Activated CD8-positive, alpha-beta memory T cell treated with anti-CD3 and anti-CD28 coated beads, Interleukin-2, amount 50 U/mL, for 1 hour (primary cell): ENCODE results near the gene GOPC.

Source experiments
- DNase-seq: peaks from one replicate; pipeline ENCODE4 v3.0.0-alpha.2; 2020; ENCODE audit errors: extremely low read depth

Gene GOPC

DNA sequence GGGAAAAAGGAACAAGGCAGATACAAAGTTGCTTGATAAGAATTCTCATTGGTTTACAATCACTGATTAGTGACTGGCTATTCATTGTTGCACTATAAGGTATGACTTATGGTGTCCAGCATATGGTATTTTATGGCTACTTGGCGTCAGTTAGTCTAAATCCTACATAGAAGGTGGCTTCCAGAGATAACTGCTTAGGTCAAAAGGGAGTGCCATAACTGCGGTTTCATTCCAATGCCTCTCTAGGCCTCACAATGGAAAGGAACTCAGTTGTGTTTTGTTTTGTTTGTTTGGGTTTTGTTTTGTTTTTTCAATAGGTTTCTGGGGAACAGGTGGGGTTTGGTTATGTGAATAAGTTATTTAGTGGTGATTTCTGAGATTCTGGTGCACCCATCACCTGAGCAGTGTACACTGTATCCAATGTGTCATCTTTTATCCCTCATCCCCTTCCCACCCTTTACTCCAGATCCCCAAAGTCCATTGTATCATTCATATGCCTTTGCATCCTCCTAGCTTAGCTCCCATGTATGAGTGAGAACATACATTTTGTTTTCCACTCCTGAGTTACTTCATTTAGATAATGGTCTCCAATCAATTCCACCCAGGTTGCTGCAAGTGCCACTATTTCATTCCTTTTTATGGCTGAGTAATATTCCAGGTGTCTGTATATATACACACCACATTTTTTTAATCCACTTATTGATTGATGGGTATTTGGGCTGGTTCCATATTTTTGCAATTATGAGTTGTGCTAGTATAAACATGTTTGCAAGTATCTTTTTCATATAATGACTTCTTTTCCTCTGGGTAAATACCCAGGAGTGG is 7.0 kb downstream of the GOPC start:
- no peak for DNase-seq

DNA sequence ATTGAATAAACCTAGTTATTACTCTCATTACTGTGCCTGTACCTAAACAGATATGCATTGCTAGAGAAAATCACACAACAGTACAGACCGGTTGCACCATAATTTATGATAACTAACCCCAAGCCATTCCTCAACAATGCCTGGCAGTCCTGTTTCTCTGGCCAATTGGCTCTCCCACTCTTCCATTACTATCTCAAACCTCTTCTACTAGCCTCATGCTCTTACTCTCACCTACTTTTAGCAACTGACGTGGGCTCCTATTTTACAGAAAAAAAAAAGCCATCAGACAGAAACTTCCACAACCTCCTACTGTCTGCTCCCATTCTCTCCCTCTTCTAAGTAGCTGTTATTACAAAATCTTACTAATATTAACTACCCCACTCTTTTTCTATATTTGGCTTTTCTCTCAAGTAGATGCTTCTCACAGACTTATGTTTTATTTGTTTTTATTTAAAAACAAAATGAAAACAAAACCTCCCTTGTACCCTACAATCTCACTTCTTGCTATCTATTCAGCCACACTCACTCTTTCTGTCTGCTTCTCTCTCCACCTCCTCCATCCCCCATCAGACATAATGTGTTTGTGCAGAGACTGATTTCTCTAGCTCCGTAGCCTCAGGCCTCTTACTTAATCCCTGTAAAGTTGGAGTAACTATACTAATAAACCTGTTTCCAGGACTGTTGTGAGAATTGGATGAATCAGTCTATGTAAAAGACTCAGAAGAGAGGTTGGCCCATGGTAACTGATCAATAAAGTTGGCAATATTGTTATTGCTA is 9.1 kb downstream of the GOPC start:
- DNase-seq = no peak

DNA sequence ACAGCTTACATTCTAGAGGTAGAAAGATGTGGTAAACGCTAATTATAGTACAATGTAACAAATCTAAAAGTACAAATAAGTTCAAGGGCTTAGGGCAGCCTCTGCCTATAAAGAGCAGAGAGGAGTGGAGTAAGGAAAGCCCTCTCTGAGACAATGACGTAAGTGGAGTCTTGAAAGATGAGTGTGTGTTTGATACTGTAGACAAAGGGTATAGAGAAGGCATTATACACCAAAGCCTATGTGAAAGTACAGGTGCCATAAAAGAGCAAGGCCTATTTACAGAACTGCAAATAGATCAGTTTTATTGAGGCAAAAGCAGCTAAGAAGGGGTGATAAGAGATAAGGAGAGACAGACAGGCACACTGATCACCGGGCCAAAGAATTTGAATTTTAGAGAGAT is 10.9 kb downstream of the GOPC start:
- no peak for DNase-seq

DNA sequence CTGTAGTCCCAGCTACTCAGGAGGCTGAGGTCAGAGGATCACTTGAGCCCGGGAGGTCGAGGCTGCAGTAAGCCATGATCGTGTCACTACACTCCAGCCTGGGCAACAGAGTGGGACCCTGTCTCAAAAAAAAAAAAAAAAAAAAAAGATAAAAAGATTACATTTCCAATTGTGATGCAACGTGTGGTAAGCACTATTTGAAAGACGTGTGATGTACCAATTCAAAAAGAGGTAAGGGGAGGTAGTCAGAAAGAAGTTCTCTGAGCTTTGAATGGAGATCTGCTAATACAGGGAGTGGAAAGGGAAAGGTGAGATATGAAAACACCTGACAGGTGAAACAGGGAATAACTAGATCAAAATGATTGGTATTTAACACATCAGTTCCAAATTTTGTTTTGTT is 11.9 kb downstream of the GOPC start:
- no peak for DNase-seq

DNA sequence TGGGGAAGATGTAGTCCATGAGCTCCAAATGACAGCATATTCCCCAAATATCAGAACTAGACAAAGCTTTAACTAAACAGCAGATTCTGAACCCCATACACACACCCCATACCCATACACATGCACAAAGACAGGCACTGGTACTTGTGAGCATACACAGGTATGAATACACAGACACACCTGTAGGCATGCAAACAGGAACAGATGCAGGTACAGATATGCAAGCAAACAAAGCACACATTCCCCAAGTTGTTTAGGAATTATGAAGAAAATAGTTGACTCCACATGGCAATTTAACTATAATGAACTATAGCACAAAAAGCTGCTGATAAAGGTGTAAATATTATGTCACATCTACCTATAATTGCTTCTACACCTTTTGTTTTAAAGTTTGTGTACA is 16.7 kb downstream of the GOPC start:
- DNase-seq = no peak

DNA sequence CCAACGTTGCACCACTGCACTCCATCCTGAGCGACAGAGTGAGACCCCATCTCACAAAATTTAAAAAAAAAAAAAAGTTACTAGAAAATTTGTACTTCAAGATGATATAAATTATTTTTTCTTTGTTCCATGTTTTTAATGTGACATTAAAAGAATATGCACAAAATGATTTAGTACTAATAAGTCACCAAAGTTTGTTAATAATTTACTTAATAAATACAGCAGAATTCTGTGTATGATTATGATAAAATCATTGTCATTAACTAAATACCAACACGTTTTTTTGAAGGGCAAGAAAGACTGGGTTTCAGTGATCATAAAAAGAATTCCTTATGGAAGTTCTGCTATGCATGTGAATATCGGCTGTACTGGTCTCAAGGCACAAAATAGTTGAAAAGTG is 28.1 kb downstream of the GOPC start:
- DNase-seq = no peak

DNA sequence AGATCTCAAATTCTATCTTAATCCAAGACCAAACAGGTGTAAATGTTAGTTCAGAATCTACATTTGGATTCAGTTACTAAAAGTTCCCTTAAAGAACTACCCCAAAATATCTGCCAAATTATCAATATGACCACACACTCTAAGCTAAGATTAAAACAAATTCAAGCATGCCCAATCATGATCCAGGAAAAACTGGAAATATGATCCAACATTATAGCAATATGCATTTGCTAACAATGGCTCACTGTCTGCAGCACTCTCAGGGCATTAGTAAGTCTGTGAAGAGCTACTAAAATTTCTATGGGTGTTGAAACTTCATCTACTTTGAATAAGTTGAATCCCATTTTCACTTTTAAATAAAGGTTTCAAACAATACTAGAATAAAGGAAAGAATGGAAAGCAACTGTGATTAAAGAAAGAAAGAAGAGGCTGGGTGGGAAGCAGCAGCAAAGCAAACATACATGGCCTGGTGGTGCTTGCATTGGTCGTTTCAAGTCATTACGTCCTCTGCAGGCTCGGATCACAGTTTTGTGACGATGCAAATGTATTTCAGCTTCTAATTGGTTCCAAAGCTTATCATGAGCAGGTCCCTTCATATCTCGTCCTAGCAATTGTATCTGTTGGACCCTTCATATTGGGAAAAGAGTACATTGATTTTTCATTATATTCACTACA is 29.2 kb downstream of the GOPC start:
- no peak for DNase-seq

DNA sequence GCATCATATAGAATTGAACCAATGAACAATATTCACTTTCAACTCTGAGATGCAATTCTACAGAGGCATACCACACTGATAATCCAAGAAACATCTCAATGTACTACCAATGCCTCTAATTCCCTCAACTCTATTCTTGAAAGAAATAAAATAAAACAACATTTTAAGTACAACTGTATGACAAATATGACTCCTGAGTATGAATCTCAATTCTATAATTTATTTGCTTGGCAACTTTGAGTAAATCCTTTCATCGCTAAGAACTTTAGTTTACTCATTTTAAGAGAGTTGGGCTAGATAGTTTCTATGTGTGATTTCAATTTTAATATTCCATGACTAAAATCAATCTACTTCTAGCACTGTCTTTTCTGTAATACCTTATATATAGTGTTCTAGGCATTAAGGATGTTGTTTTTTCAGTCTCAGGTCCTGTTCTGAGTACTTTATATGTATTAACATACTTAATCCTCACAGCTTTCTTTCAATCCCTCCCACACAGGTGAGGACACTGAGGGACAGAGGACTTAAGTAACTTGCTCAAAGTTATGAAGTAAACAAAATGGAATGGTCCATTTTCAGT is 33.4 kb downstream of the GOPC start:
- DNase-seq = no peak

DNA sequence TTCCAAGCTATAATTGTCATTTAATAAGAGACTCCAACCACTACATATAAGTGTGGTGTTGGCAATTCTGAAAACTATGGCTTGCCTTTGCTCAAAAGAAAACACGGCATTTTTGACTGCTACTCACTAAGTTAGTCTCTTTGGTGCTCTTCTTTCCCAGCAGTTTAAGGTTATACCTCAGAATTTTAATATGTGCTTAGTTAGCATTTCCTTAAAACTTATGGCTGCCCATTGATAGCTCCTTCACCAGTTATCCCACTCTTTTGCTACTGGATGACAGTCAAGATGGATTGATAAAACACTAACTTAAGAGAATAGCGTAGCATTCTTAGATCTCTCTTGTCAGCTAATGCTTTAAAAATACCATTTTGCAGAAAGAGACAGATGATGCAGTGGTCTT is 34.1 kb downstream of the GOPC start:
- no peak for DNase-seq

DNA sequence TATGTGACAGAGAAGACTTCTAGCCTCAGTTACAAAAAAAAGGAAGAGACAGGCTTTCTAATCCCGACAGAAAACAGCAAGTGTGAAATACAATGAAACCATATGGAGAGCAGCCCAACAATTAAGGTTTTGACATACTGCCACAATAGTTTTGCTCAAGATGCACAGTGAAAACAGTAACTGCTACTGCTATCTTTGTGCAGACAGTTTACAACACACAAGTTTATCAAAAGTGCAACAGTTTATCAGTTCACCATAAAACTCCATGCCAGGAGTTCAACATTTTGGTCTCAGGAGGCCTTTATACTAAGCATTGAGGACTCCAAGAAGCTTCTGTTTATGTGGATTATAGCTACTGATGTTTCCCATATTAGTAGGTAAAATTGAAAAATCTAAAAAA is 37.6 kb downstream of the GOPC start:
- no peak for DNase-seq

DNA sequence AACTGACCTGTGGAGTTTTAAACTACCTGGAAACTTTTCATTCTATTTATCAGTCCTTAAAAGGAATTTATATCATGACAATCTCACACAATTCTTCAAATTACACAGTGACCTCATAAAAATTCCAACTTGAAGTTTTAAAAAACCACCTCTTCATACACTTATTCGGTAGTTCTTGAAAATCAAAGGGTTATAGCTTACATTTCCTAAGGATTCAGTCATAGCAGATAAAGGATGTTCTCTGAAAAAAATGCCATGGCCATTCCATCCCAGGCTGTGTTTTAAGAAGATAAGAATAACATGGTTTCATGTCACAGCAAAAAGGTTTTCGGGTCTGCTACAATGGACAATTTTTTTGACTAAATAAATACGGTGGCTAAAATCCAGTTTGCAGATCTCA is 41.2 kb downstream of the GOPC start:
- DNase-seq = no peak

DNA sequence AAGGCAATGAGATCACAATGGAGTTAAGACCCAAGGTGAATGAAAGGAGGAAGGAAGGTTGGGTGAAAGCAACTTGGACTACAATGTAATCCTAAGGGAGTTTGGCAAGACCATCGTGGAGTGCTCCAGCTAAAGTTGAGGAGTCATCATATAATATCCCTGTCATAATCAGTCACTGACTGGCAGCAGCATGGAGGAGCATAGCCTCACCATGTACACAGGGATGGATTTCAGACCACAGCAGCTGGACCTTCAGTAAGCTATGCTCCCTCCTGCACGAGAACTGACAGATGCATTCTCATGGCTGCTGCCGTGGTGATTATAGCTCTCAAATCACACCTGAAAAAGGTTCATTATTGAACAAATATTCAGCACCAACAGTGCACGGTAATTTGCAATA is 43.0 kb downstream of the GOPC start:
- no peak for DNase-seq

DNA sequence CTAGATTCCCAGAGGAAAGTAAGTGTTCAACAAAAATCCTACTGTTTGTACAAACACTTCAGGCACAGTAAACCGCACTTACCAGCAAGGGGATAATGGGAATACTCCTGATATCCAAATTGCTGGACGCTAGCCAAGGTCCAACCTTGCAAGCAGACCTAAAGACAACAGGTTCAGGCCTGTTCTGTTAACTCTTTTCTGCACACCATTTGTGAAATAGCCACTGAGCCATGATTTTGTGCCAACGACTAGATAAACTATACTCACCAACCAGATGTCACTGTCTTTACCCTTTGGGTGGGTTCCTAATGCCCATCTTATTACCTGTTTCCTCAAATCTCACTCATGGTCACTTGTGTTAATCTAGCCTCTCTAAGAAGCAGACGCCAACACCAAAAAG is 43.5 kb downstream of the GOPC start:
- no peak for DNase-seq

DNA sequence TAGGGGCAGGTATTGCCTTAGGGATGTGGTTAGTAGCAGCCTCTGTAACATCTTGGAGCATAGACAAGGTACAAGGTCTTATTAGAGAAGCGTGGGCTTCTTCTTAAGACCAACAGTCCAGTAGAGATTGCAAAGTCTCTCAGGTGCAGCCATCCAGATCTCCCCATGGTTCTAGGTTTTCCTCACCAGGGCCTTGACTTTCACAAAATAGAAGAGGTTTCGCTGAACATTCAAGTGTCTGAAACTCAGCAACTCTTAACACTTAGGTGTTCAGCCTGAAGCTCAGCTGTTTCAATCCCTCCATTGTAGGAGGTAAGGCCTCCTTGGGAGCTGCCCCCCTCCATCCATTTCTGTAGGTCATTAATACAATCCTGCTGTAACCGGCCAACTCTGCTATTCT is 44.4 kb downstream of the GOPC start:
- DNase-seq = no peak

DNA sequence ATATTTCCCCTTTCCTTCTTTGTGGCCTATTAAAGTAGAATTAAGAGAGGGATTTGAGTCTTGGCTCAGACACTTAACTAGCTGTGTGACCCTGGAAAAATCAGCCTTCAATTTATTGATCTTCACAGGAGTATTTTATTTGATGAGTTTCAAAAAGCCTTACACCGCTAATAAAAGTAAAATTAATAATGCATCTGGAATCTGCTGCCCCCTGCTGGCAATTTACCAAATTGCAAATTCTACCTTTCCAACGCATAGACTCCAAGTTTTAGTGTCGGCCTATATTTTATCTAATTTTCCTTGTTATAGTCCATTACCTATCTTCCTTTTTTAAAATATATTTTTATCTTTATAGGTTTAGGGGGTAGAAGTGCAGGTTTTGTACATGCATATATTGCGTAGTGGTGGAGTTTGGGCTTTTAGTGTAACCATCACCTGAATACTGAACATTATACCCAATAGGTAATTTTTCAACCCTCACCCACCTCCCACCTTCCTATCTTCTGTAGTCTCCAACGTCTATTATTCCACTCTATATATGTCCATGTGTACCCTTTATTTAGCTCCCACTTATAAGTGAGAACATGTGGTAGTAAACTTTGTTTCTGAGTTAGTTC is 46.3 kb downstream of the GOPC start:
- DNase-seq = no peak

DNA sequence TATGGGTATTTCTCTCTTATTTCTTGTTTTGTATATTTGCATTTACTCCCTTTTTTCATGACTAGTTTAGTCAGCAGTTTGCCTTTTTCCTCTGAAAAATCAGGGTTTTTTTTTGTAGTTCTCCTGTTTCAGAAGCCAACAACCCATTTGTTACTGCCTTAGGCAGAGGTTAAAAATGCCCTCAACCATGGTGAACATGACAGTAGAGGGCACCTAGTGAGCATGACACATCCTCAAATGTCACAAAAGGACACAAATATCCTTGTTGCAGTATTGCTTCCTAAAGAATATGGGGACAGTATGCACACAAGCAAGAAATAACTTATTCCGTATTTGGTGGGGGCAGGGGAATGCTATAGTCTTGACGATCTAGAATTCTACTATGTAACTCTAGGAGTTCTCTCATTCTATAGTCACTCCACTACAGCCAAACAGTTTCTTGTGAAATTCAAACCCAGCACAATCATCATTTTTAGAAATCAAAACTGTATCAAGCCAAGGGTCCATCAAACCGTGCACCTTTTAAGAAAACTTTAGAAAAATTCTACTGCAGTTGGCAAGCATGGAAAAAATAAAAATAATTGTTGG is 47.0 kb downstream of the GOPC start:
- DNase-seq = no peak

DNA sequence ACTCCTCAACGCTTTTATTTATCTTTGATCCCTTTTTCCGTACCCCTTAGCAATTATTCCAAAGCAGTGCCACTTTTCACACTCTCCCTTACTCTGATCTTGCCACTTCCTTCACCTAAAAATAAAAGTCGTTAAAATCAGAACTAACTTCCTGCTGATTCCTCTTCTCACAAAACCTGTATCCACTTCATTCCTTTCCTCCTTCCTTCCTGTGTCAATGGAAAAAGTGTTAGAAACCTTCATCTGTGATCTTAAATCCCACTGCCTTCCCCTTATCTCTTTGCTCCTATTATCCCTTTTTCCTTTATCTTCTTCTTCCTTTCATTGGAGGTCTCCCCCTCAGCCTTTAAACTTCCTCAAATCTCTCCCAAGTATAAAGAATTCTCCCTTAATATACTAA is 49.2 kb downstream of the GOPC start:
- DNase-seq = no peak

DNA sequence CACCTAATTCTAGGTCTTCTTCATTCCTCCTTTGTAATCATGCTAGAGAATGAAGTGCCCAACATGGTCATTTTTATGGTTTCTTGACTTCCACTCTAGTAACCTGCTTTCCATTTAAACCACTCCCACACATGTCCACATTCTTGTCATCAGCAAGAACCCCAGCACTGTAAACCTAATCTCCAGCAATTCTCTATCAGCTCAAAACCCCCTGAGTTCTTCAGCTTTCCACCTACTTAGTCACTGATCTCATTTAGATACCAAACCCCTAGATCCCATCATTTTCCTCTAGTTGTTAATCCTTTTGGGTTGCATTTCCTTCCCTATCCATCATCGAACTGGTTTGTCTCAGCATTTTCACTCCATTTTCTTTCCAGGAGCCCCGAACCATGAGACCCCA is 49.7 kb downstream of the GOPC start:
- no peak for DNase-seq

DNA sequence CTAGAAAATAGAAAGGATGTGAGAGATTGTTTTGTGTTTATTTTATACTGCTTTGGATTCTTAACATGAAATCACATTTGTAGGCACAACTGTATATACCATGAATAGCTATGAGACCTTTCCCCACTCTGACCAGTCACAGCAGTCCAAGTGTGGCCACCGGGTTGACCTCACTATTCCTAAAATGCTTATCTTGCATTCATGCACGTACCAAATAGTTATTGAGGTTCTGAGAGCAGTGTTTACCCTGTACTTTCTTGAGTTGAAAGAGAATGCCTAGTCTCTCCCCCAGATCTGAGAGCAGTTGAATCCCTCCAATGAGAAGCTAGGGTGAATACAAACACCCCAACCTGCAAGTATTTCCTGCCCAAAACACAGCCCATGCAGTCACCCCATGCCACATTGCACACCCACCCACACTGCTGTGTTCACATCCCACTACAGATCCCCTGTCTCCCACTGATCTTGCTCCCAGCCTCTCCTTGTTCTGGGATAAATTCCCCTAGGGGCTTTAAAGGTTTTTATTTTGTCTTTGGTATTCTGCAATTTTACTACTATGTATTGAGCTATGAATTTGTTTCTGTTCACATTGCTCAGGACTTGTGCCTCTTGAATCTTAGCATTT is 51.6 kb downstream of the GOPC start:
- DNase-seq = no peak

DNA sequence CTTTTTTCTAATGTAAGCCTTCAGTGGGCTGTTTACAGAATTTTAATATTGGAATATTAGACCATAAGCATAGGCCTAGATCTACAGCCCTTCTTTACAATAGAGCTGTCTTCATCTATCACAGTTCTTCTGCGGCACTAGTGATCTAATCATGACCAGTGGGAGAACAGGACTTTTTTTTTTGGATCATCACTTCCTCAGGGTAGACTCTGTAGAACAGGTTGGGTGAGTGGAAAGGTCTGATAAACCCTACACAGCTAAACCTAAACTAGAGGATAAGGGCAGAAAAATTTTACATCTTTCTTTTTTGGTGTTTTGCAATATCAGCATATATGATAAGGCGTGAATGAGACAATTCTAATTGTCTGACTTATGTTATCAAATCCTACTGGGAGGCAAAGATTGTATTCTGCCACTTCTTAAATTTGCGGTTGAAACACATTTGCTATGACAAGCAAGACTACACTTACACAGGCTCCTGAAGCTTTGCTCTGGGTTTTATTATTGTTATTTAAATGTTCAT is 52.2 kb downstream of the GOPC start:
- no peak for DNase-seq

DNA sequence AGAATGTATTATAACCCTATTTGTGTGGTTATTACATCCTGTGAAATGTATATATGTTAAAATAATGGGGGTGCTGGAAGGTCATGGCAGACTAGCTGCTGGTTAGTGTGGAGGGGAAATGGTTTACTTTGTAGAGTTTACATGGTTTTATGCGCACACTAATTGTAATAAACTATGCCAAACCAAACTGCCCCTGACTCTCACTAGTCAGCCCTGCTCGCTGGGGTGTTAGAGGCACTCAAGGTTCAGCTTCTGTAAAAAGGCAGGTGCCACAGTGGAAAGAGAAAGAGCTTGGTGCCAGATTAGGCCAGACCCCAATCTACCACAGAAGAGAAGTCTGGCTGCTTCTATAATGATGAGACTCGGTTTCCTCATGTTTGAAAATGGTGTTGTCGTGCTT is 52.7 kb downstream of the GOPC start:
- DNase-seq = no peak
